Measurements from ENCODE around the gene SFMBT1. TPM values are rescaled to one million over a fixed set of nuclear protein-coding genes. Genes with fewer than 3 reads are reported as not detected.

The SFMBT1 gene
- total and polyA plus RNA-seq, 9 of the 15 experiments (the other 6 are each of a cell fraction or from before 2014, with no cell fraction given): 0.76 to 6.6 (median 3.6) TPM

- H3K27me3 ChIP-seq (ENCODE audit: control insufficient read depth in 2 of 2, insufficient read depth in 2 of 2, low read length in 2 of 2): no peaks in the 10 kb centered on the region
- TF ChIP-seq RBM39 (optimal IDR thresholded peaks at IDR 0.05; ENCODE audit: low read depth, low read length): no peak
- TF ChIP-seq, protein P1, sequence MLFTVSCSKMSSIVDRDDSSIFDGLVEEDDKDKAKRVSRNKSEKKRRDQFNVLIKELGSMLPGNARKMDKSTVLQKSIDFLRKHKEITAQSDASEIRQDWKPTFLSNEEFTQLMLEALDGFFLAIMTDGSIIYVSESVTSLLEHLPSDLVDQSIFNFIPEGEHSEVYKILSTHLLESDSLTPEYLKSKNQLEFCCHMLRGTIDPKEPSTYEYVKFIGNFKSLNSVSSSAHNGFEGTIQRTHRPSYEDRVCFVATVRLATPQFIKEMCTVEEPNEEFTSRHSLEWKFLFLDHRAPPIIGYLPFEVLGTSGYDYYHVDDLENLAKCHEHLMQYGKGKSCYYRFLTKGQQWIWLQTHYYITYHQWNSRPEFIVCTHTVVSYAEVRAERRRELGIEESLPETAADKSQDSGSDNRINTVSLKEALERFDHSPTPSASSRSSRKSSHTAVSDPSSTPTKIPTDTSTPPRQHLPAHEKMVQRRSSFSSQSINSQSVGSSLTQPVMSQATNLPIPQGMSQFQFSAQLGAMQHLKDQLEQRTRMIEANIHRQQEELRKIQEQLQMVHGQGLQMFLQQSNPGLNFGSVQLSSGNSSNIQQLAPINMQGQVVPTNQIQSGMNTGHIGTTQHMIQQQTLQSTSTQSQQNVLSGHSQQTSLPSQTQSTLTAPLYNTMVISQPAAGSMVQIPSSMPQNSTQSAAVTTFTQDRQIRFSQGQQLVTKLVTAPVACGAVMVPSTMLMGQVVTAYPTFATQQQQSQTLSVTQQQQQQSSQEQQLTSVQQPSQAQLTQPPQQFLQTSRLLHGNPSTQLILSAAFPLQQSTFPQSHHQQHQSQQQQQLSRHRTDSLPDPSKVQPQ (CRISPR knock-in tag; IDR thresholded peaks at IDR 0.05; ENCODE audit: borderline replicate concordance): no peak
- H4K20me1 ChIP-seq (replicated peaks; ENCODE audit: control insufficient read depth, insufficient read depth, low read length): no peaks in the 10 kb centered on the region
- ATAC-seq: no peak
- no peak for FAIRE-seq
- intact Hi-C loops (cut with micrococcal nuclease) (no loop called here), in situ Hi-C loops (cut with MboI) (no loop called here)
- H2AFZ ChIP-seq (ENCODE audit: low read depth, low read length): no peak overlapping the region
- ChIA-PET CTCF (ENCODE audit: low intra/inter-chr PET ratio) (no interaction called here), POLR2A (no interaction called here)
- no peak overlapping the region for H3K9ac ChIP-seq (ENCODE audit: insufficient read depth in 1 of 2, low read depth in 2 of 2, low read length in 2 of 2)
- BruUV-seq (replicated peaks): no TSS peak
- H3K4me1 ChIP-seq (replicated peaks in 1 of 2; ENCODE audit: control insufficient read depth in 2 of 2, insufficient read depth in 2 of 2, low read length in 2 of 2): peaks cover 7 to 14% of the 10 kb centered on the region in 2 experiments; a peak in 4 of 5 replicates
- no peaks in the 10 kb centered on the region for H3K36me3 ChIP-seq (ENCODE audit: control insufficient read depth, insufficient read depth, low read length)
- DNase-seq (ENCODE audit: extremely low read depth in 1 of 4, low spot score in 3 of 4): no peak
- no peaks in the 10 kb centered on the region for H3K9me3 ChIP-seq (replicated peaks; ENCODE audit: control insufficient read depth, insufficient read depth, low read depth, low read length)
- H3K4me2 ChIP-seq (ENCODE audit: insufficient read depth, low read length): no peak overlapping the region
- WGBS (ENCODE audit: insufficient coverage, low coverage, missing lambda C conversion rate): 0% methylated on average over 2 of the region's 3 CpGs
- H3K9me1 ChIP-seq (ENCODE audit: control insufficient read depth, insufficient read depth, low read length): no peaks in the 10 kb centered on the region
- no peaks in the 10 kb centered on the region for H3K79me2 ChIP-seq (ENCODE audit: control insufficient read depth, insufficient read depth, low read length)
- H3K4me3 ChIP-seq: peak overlapping the region; percentile 72; the same call in 1 of the 2 replicates
- no peak overlapping the region for H3K27ac ChIP-seq (ENCODE audit: extremely low read depth, low read depth, low read length)
Measured at GRCh38 chr3:52896151-52896550, 149.7 kb downstream of the SFMBT1 start.

GRCh38 chr3:52895418-52895817 lies 150.5 kb downstream of the SFMBT1 start:
- Histone ChIP-seq H3K4me2 (ENCODE audit: insufficient read depth, low read length) (no peak overlapping the region), H3K9me3 (replicated peaks; ENCODE audit: control insufficient read depth, insufficient read depth, low read depth, low read length) (no peaks in the 10 kb centered on the region), H3K36me3 (ENCODE audit: control insufficient read depth, insufficient read depth, low read length) (no peaks in the 10 kb centered on the region), H3K9ac (ENCODE audit: insufficient read depth in 1 of 2, low read depth in 2 of 2, low read length in 2 of 2) (no peak overlapping the region), H3K27me3 (ENCODE audit: control insufficient read depth in 2 of 2, insufficient read depth in 2 of 2, low read length in 2 of 2) (no peaks in the 10 kb centered on the region), H3K4me3 (no peak overlapping the region), H2AFZ (ENCODE audit: low read depth, low read length) (no peak overlapping the region), H3K79me2 (ENCODE audit: control insufficient read depth, insufficient read depth, low read length) (no peaks in the 10 kb centered on the region), H3K9me1 (ENCODE audit: control insufficient read depth, insufficient read depth, low read length) (no peaks in the 10 kb centered on the region), H3K27ac (ENCODE audit: extremely low read depth, low read depth, low read length) (no peak overlapping the region), H4K20me1 (replicated peaks; ENCODE audit: control insufficient read depth, insufficient read depth, low read length) (no peaks in the 10 kb centered on the region), H3K4me1 (replicated peaks in 1 of 2; ENCODE audit: control insufficient read depth in 2 of 2, insufficient read depth in 2 of 2, low read length in 2 of 2) (peaks cover 7 to 14% of the 10 kb centered on the region in 2 experiments; a peak in 4 of 5 replicates)
- no peak for DNase-seq (ENCODE audit: extremely low read depth in 1 of 4, low spot score in 3 of 4)
- intact Hi-C loops (cut with micrococcal nuclease) (no loop called here), in situ Hi-C loops (cut with MboI) (no loop called here)
- CTCF ChIA-PET (ENCODE audit: low intra/inter-chr PET ratio): interaction anchor here (0.6 kb wide), 1 partner anchor 217 kb away, joined by 4 read pairs; no protein-coding TSS in a partner anchor
- TSS peak; percentile 33 for BruUV-seq (replicated peaks)
- 36% methylated on average over 4 of the region's 5 CpGs for WGBS (ENCODE audit: insufficient coverage, low coverage, missing lambda C conversion rate)
- POLR2A ChIA-PET: interaction anchor here (0.5 kb wide), 1 partner anchor 1303 kb away, joined by 4 read pairs; no protein-coding TSS in a partner anchor
- TF ChIP-seq, protein P2, sequence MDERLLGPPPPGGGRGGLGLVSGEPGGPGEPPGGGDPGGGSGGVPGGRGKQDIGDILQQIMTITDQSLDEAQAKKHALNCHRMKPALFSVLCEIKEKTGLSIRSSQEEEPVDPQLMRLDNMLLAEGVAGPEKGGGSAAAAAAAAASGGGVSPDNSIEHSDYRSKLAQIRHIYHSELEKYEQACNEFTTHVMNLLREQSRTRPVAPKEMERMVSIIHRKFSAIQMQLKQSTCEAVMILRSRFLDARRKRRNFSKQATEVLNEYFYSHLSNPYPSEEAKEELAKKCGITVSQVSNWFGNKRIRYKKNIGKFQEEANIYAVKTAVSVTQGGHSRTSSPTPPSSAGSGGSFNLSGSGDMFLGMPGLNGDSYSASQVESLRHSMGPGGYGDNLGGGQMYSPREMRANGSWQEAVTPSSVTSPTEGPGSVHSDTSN (CRISPR knock-in tag; IDR thresholded peaks at IDR 0.05; ENCODE audit: low read depth): no peak
- TF ChIP-seq, protein P2 (tag; conservative IDR thresholded peaks at IDR 0.05; ENCODE audit: low read depth): 0 out of 2 replicates have a peak, but pooled peaks have one; percentile 22
- no peak for TF ChIP-seq KAT2B (IDR thresholded peaks at IDR 0.05; ENCODE audit: low read depth, low read length)
- ATAC-seq: no peak
- FAIRE-seq: no peak

All from K562 (cell line).